GM12878 (cell line): ENCODE results near the gene TBXAS1. TPM values are rescaled to one million over a fixed set of nuclear protein-coding genes. Genes with fewer than 3 reads are reported as not detected.

ENCODE experiments used
- ATAC-seq: fragments of 200-7000 bp; cut with Tn5 transposase; 3 replicates; pipeline ENCODE4 v1.9.1; 2020; ENCODE audit warnings: mild to moderate bottlenecking, moderate library complexity
- BruUV-seq: library from RNA; stranded (reverse); fragments of 400-500 nt; replicated peaks from 2 replicates; lab custom pipeline; 2021; lab: Mats Ljungman, UMichigan
- CTCF ChIA-PET: fragments of 300-600 bp; sonication (Branson Sonifier 250); formaldehyde crosslinking; extraction: SDS; loops from one replicate; lab custom pipeline; 2021; ENCODE audit warnings: inconsistent platforms; lab: Yijun Ruan, JAX
- POLR2A ChIA-PET: fragments of 350-600 bp; formaldehyde crosslinking; extraction: SDS; loops from one replicate; lab custom pipeline; 2021; ENCODE audit warnings: inconsistent platforms; lab: Charles Lee
- RAD21 ChIA-PET: fragments of 300-600 bp; sonication (Branson Sonifier 250); formaldehyde crosslinking; loops from one replicate; lab custom pipeline; 2023; ENCODE audit warnings: antibody characterized with exemption; ENCODE audit not compliant: unreplicated experiment; lab: Charles Lee
- SMC1A ChIA-PET: fragments of 300-600 bp; sonication (Branson Sonifier 250); formaldehyde crosslinking; loops from one replicate; lab custom pipeline; 2023; ENCODE audit not compliant: unreplicated experiment, uncharacterized antibody; lab: Charles Lee
- DNase-seq: peaks from one replicate; pipeline ENCODE4 v3.0.0-alpha.2; 2011; ENCODE audit warnings: low read depth, low spot score
- FAIRE-seq: peaks from 3 replicates; lab custom pipeline; 2011; peaks lifted over from hg19 to GRCh38; lab: Jason Lieb, UNC
- H2AFZ ChIP-seq: 2 replicates; pipeline ENCODE4 v1.6.0; 2011; ENCODE audit warnings: low read depth, low read length, control low read depth; ENCODE audit not compliant: control insufficient read depth
- H3K27ac ChIP-seq: 2 replicates; pipeline ENCODE4 v1.5.1; 2011; ENCODE audit warnings: control low read depth; ENCODE audit not compliant: control insufficient read depth, insufficient read depth
- H3K27me3 ChIP-seq, 2 experiments: replicated peaks in 1 of 2; 2 replicates each; pipeline versions ENCODE4 v1.6.0 to v1.6.1; 2011; ENCODE audit warnings: low read length in 1 of 2; ENCODE audit not compliant: control insufficient read depth in 2 of 2, insufficient read depth in 2 of 2
- H3K36me3 ChIP-seq, 2 experiments: 2 replicates each; pipeline ENCODE4 v1.5.1; 2011; ENCODE audit warnings: low read length in 1 of 2; ENCODE audit not compliant: control insufficient read depth in 2 of 2, insufficient read depth in 2 of 2
- H3K4me1 ChIP-seq: 2 replicates; pipeline ENCODE4 v1.6.1; 2011; ENCODE audit warnings: mild to moderate bottlenecking, low read length, moderate library complexity, mixed read lengths; ENCODE audit not compliant: control insufficient read depth, insufficient read depth
- H3K4me2 ChIP-seq: 2 replicates; pipeline ENCODE4 v1.6.0; 2011; ENCODE audit warnings: control low read depth; ENCODE audit not compliant: control insufficient read depth, insufficient read depth
- H3K4me3 ChIP-seq: fragments of 200-600 bp; sonication (generic); 2 replicates; pipeline ENCODE4 v1.5.1; 2016
- H3K79me2 ChIP-seq: 2 replicates; pipeline ENCODE4 v1.6.0; 2011; ENCODE audit warnings: low read length; ENCODE audit not compliant: control insufficient read depth, insufficient read depth
- H3K9ac ChIP-seq: 2 replicates; pipeline ENCODE4 v1.8.0; 2011; ENCODE audit warnings: low read length, control low read depth, mixed read lengths; ENCODE audit not compliant: control insufficient read depth, insufficient read depth
- H3K9me3 ChIP-seq: replicated peaks from 3 replicates; pipeline ENCODE4 v1.5.1; 2011; ENCODE audit warnings: mild to moderate bottlenecking, low read length; ENCODE audit not compliant: control insufficient read depth, insufficient read depth
- H4K20me1 ChIP-seq: 2 replicates; pipeline ENCODE4 v1.6.0; 2011; ENCODE audit not compliant: control insufficient read depth, insufficient read depth
- CHD2 ChIP-seq: IDR thresholded peaks from 2 replicates; pipeline ENCODE4 v1.6.1; 2011; ENCODE audit warnings: low read depth, low read length, improper control_type of control experiment, borderline replicate concordance
- EP300 ChIP-seq, 2 experiments: fragments of 150-350 bp in 1 of 2; IDR thresholded peaks; 2 replicates each; pipeline ENCODE4 v1.6.1; 2011 to 2012; ENCODE audit warnings: low read depth in 2 of 2, low read length in 2 of 2, borderline replicate concordance in 1 of 2, improper control_type of control experiment in 1 of 2, inconsistent platforms in 1 of 2; ENCODE audit not compliant: control insufficient read depth in 1 of 2
- ETV6 ChIP-seq, 2 experiments: fragments of 450-650 bp in 1 of 2; IDR thresholded peaks in 1 of 2; conservative IDR thresholded peaks in 1 of 2; 2 replicates each; pipeline ENCODE4 v1.6.1; 2014; ENCODE audit warnings: antibody characterized with exemption in 1 of 2, borderline replicate concordance in 1 of 2, low read depth in 1 of 2, mild to moderate bottlenecking in 1 of 2, moderate library complexity in 1 of 2
- IKZF2 ChIP-seq, 2 experiments: fragments of 450-650 bp; IDR thresholded peaks; 2 replicates each; pipeline ENCODE4 v1.6.1; 2017; ENCODE audit warnings: mild to moderate bottlenecking in 2 of 2, moderate library complexity in 2 of 2
- PAX5 ChIP-seq: IDR thresholded peaks from 2 replicates; pipeline ENCODE4 v1.6.1; 2011; ENCODE audit warnings: low read depth, low read length, borderline replicate concordance
- PAX8 ChIP-seq: fragments of 450-650 bp; IDR thresholded peaks from 2 replicates; pipeline ENCODE4 v1.6.1; 2017; ENCODE audit warnings: mild to moderate bottlenecking, moderate library complexity
- POU2F2 ChIP-seq: IDR thresholded peaks from 3 replicates; pipeline ENCODE4 v1.6.1; 2011; ENCODE audit warnings: low read depth, mild to moderate bottlenecking, low read length, borderline replicate concordance
- RBBP5 ChIP-seq: fragments of 200-600 bp; sonication (generic); conservative IDR thresholded peaks from 2 replicates; pipeline ENCODE4 v1.6.1; 2016
- SMC3 ChIP-seq: IDR thresholded peaks from 2 replicates; pipeline ENCODE4 v1.6.1; 2011; ENCODE audit warnings: low read length, improper control_type of control experiment, borderline replicate concordance
- TARDBP ChIP-seq: IDR thresholded peaks from 2 replicates; pipeline ENCODE4 v1.6.1; 2016; ENCODE audit warnings: borderline replicate concordance
- TCF3 ChIP-seq: IDR thresholded peaks from 2 replicates; pipeline ENCODE4 v1.6.1; 2012; ENCODE audit warnings: low read depth, mild to moderate bottlenecking, low read length, borderline replicate concordance; ENCODE audit not compliant: insufficient read depth
- WGBS: methylation state at CpG from one replicate; pipeline ENCODE4 v1.1.6; 2016; ENCODE audit warnings: low lambda C conversion rate; ENCODE audit not compliant: insufficient replicate concordance, insufficient coverage; ENCODE audit errors: missing lambda C conversion rate; 5-methylcytosine and 5-hydroxymethylcytosine counted together
- in situ Hi-C: fragments of 300-500 bp; cut with MboI; formaldehyde crosslinking; loops from 9 replicates; pipeline ENCODE4 v1.14.3; 2018; ENCODE audit warnings: mixed read lengths
- intact Hi-C: fragments of 100-400 bp; cut with micrococcal nuclease; formaldehyde crosslinking; loops from one replicate; pipeline ENCODE4 v1.14.2; 2022; ENCODE audit not compliant: unreplicated experiment
- polyA plus RNA-seq, 11 experiments: library from polyadenylated mRNA; depleted of rRNA in 4 of 11; unstranded in 6 of 11; stranded (reverse) in 5 of 11; fragments of >200 nt; fragmentation: Nextera tagmentation in 4 of 11; fragmentation: Illumina TruSeq in 1 of 11; extraction: Ambion mirVana in 4 of 11; extraction: Trizol in 1 of 11; gene quantifications; 1 replicate in 1 of 11; 2 replicates in 10 of 11; pipeline versions ENCODE4 v1.2.1 to v1.2.3, GENCODE V29; 2011 to 2016; ENCODE audit warnings: inconsistent platforms in 2 of 11, missing spikeins in 2 of 11, low read depth in 1 of 11
- total RNA-seq, 4 experiments: library from RNA; depleted of rRNA in 3 of 4; stranded (reverse); fragments of >200 nt in 3 of 4; fragmentation: Illumina TruSeq in 1 of 4; extraction: Trizol in 1 of 4; gene quantifications; 2 replicates each; pipeline versions ENCODE4 v1.2.1 to v1.2.3, GENCODE V29; 2013 to 2021
- TF ChIP-seq, protein P1 (sequence below): fragments of 450-650 bp; IDR thresholded peaks from 2 replicates; pipeline ENCODE4 v1.6.1; 2016; ENCODE audit warnings: mild to moderate bottlenecking, moderate library complexity, borderline replicate concordance
- TF ChIP-seq, protein P2 (sequence below): fragments of 150-350 bp; IDR thresholded peaks from 2 replicates; pipeline ENCODE4 v1.6.1; 2016; ENCODE audit warnings: low read depth, low read length
- TF ChIP-seq, protein P3 (sequence below): IDR thresholded peaks from 2 replicates; pipeline ENCODE4 v1.6.1; 2012; ENCODE audit warnings: low read depth, low read length, improper control_type of control experiment

The TBXAS1 gene
- total and polyA plus RNA-seq, 10 of the 15 experiments (the other 5 are each of a cell fraction or from before 2014, with no cell fraction given) = 1.5 to 32.7 (median 16.3) TPM

DNA sequence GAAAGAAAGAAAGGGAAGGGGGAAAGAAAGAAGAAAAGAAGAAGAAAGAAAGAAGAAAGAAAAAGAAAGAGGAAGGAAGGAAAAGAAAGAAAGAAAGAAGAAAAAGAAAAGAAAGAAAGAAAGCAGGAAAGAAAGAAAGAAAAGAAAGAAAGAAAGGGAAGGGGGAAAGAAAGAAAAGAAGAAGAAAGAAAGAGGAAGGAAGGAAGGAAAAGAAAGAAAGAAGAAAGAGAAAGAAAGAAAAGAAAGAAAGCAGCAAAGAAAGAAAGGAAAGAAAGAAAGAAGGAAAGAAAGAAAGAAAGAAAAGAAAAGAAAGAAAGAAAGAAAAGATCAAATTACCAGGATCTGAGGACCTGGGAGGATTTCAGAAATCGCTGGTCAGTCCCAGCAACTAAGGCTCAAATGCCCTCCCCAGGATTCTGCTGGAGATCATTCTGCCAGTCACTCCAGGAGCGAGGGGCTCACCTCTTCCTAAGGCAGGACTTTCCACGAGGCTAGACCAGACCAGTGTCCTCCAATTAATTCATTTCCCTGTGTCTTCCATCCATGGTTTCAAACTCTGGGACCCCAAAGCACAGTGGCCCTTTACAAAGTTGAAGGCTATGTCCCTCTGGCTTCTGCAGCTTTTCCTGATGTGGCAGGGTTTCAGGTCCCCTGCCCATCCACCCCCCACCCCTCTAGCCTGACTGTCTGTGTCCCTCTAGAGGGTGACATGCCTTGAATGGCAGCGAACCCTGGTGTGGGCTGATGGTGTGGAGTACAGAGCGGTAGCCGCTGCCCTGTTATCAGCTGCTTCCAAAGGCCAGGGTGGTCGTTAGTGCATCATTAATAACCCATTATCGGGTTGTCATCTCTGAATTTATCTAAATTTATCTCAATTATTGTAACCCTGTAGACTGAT, 155.8 kb downstream of the TBXAS1 start:
- Histone ChIP-seq H3K4me3 (no peak overlapping the region), H3K36me3 (no peaks in the 10 kb centered on the region), H3K79me2 (no peaks in the 10 kb centered on the region), H4K20me1 (no peaks in the 10 kb centered on the region), H3K9me3 (no peaks in the 10 kb centered on the region), H3K4me2 (no peak overlapping the region), H3K27me3 (no peaks in the 10 kb centered on the region), H3K27ac (no peak overlapping the region), H3K9ac (no peak overlapping the region), H3K4me1 (no peaks in the 10 kb centered on the region), H2AFZ (no peak overlapping the region)
- intact Hi-C loops (loop anchor here (5.0 kb wide), 1 partner anchor 203 kb away; no protein-coding TSS in a partner anchor), in situ Hi-C loops (no loop called here)
- ChIA-PET CTCF (no interaction called here), RAD21 (interaction anchor here (1.3 kb wide), 1 partner anchor 338 kb away, joined by 3 read pairs; no protein-coding TSS in a partner anchor), POLR2A (no interaction called here), SMC1A (interaction anchor here (1.1 kb wide), 2 partner anchors 34 to 338 kb away, joined by 3 to 5 read pairs; no protein-coding TSS in a partner anchor)
- FAIRE-seq = no peak
- 78% methylated on average over 8 of the region's 8 CpGs for WGBS
- BruUV-seq = no TSS peak
- ATAC-seq = no peak
- no peak for DNase-seq
- TF ChIP-seq POU2F2 (no peak), TCF3 (no peak), ETV6 (conservative IDR thresholded peaks at IDR 0.05 in 1 of 2, IDR thresholded peaks at IDR 0.05 in 1 of 2; ENCODE audit: borderline replicate concordance in 1 of 2, low read depth in 1 of 2) (no peak), PAX8 (no peak), RBBP5 (no peak), SMC3 (no peak), PAX5 (no peak), TARDBP (no peak), CHD2 (no peak), EP300 (IDR thresholded peaks at IDR 0.05; ENCODE audit: borderline replicate concordance in 1 of 2, control insufficient read depth in 1 of 2, low read depth in 2 of 2, low read length in 2 of 2) (no peak), IKZF2 (IDR thresholded peaks at IDR 0.05) (no peak)
- TF ChIP-seq, protein P1, sequence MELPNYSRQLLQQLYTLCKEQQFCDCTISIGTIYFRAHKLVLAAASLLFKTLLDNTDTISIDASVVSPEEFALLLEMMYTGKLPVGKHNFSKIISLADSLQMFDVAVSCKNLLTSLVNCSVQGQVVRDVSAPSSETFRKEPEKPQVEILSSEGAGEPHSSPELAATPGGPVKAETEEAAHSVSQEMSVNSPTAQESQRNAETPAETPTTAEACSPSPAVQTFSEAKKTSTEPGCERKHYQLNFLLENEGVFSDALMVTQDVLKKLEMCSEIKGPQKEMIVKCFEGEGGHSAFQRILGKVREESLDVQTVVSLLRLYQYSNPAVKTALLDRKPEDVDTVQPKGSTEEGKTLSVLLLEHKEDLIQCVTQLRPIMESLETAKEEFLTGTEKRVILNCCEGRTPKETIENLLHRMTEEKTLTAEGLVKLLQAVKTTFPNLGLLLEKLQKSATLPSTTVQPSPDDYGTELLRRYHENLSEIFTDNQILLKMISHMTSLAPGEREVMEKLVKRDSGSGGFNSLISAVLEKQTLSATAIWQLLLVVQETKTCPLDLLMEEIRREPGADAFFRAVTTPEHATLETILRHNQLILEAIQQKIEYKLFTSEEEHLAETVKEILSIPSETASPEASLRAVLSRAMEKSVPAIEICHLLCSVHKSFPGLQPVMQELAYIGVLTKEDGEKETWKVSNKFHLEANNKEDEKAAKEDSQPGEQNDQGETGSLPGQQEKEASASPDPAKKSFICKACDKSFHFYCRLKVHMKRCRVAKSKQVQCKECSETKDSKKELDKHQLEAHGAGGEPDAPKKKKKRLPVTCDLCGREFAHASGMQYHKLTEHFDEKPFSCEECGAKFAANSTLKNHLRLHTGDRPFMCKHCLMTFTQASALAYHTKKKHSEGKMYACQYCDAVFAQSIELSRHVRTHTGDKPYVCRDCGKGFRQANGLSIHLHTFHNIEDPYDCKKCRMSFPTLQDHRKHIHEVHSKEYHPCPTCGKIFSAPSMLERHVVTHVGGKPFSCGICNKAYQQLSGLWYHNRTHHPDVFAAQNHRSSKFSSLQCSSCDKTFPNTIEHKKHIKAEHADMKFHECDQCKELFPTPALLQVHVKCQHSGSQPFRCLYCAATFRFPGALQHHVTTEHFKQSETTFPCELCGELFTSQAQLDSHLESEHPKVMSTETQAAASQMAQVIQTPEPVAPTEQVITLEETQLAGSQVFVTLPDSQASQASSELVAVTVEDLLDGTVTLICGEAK = no peak
- TF ChIP-seq, protein P2, sequence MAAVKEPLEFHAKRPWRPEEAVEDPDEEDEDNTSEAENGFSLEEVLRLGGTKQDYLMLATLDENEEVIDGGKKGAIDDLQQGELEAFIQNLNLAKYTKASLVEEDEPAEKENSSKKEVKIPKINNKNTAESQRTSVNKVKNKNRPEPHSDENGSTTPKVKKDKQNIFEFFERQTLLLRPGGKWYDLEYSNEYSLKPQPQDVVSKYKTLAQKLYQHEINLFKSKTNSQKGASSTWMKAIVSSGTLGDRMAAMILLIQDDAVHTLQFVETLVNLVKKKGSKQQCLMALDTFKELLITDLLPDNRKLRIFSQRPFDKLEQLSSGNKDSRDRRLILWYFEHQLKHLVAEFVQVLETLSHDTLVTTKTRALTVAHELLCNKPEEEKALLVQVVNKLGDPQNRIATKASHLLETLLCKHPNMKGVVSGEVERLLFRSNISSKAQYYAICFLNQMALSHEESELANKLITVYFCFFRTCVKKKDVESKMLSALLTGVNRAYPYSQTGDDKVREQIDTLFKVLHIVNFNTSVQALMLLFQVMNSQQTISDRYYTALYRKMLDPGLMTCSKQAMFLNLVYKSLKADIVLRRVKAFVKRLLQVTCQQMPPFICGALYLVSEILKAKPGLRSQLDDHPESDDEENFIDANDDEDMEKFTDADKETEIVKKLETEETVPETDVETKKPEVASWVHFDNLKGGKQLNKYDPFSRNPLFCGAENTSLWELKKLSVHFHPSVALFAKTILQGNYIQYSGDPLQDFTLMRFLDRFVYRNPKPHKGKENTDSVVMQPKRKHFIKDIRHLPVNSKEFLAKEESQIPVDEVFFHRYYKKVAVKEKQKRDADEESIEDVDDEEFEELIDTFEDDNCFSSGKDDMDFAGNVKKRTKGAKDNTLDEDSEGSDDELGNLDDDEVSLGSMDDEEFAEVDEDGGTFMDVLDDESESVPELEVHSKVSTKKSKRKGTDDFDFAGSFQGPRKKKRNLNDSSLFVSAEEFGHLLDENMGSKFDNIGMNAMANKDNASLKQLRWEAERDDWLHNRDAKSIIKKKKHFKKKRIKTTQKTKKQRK = no peak
- TF ChIP-seq, protein P3, sequence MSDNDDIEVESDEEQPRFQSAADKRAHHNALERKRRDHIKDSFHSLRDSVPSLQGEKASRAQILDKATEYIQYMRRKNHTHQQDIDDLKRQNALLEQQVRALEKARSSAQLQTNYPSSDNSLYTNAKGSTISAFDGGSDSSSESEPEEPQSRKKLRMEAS = no peak
